HepG2 (cell line): ENCODE data around the gene CCNF. TPM values are rescaled to one million over a fixed set of nuclear protein-coding genes. Genes with fewer than 3 reads are reported as not detected.
A peak's percentile ranks its signal among the peaks of the same experiment; 100 is the strongest.

Source experiments
- ATAC-seq: fragments of 200-7000 bp; cut with Tn5 transposase; 3 replicates; pipeline ENCODE4 v1.9.1; 2020; ENCODE audit warnings: mild to moderate bottlenecking, moderate library complexity
- BruUV-seq: library from RNA; stranded (reverse); fragments of 400-500 nt; replicated peaks from 2 replicates; lab custom pipeline; 2021; lab: Mats Ljungman, UMichigan
- CTCF ChIA-PET: fragments of 300-600 bp; formaldehyde crosslinking; extraction: SDS; loops from one replicate; lab custom pipeline; 2021; ENCODE audit warnings: low total read pairs, inconsistent platforms, low intra/inter-chr PET ratio; lab: Yijun Ruan, JAX
- POLR2A ChIA-PET: fragments of 350-600 bp; sonication (Branson Sonifier 250); formaldehyde crosslinking; loops from one replicate; lab custom pipeline; 2020; ENCODE audit warnings: antibody characterized with exemption, inconsistent platforms; lab: Yijun Ruan, JAX
- DNase-seq: peaks from one replicate; pipeline ENCODE4 v3.0.0-alpha.2; 2015; ENCODE audit warnings: low spot score
- FAIRE-seq: peaks from 3 replicates; lab custom pipeline; 2011; peaks lifted over from hg19 to GRCh38; lab: Jason Lieb, UNC
- H2AFZ ChIP-seq: one replicate; pipeline ENCODE4 v1.6.1; 2011; ENCODE audit warnings: low read length, inconsistent platforms
- H3K27ac ChIP-seq: fragments of 300-600 bp; 3 replicates; pipeline ENCODE4 v1.8.0; 2011; ENCODE audit warnings: mixed run types, mild to moderate bottlenecking, mixed read lengths, low read length, inconsistent platforms; ENCODE audit not compliant: insufficient read depth; ENCODE audit errors: extremely low read length
- H3K27me3 ChIP-seq, 2 experiments: fragments of 200-600 bp in 1 of 2; 2 replicates in 1 of 2; 3 replicates in 1 of 2; pipeline versions ENCODE4 v1.6.0 to v1.8.0; 2011; ENCODE audit warnings: low read length in 2 of 2, mild to moderate bottlenecking in 2 of 2, moderate library complexity in 2 of 2, inconsistent platforms in 1 of 2; ENCODE audit not compliant: insufficient read depth in 2 of 2, control insufficient read depth in 1 of 2
- H3K36me3 ChIP-seq, 2 experiments: fragments of 200-600 bp in 1 of 2; replicated peaks in 1 of 2; 2 replicates in 1 of 2; 3 replicates in 1 of 2; pipeline versions ENCODE4 v1.5.1 to v1.8.0; 2011; ENCODE audit warnings: low read length in 2 of 2, inconsistent platforms in 1 of 2; ENCODE audit not compliant: insufficient read depth in 2 of 2, control insufficient read depth in 1 of 2
- H3K4me1 ChIP-seq: 2 replicates; pipeline ENCODE4 v1.5.1; 2012; ENCODE audit warnings: low read length, inconsistent platforms; ENCODE audit not compliant: insufficient read depth
- H3K4me2 ChIP-seq: 2 replicates; pipeline ENCODE4 v1.6.0; 2011; ENCODE audit warnings: low read depth, low read length, inconsistent platforms
- H3K4me3 ChIP-seq, 3 experiments: fragments of 200-600 bp in 1 of 3; sonication (generic), shearing (Covaris generic) in 1 of 3; replicated peaks in 1 of 3; 2 replicates each; pipeline ENCODE4 v1.5.1; 2011 to 2016; ENCODE audit warnings: low read length in 3 of 3, inconsistent platforms in 2 of 3, low read depth in 2 of 3, mild to moderate bottlenecking in 2 of 3, control low read depth in 1 of 3, mixed read lengths in 1 of 3; ENCODE audit not compliant: insufficient read depth in 1 of 3
- H3K79me2 ChIP-seq: one replicate; pipeline ENCODE4 v1.6.1; 2011; ENCODE audit warnings: low read length, inconsistent platforms; ENCODE audit not compliant: insufficient read depth
- H3K9ac ChIP-seq: 2 replicates; pipeline ENCODE4 v1.6.0; 2011; ENCODE audit warnings: mild to moderate bottlenecking, low read depth, low read length, inconsistent platforms; ENCODE audit not compliant: insufficient read depth
- H3K9me3 ChIP-seq: 2 replicates; pipeline ENCODE4 v1.5.1; 2012; ENCODE audit warnings: mild to moderate bottlenecking, low read length
- H4K20me1 ChIP-seq: 2 replicates; pipeline ENCODE4 v1.6.0; 2011; ENCODE audit warnings: inconsistent platforms, mild to moderate bottlenecking, low read length, moderate library complexity; ENCODE audit not compliant: insufficient read depth
- AGO1 ChIP-seq: fragments of 200-400 bp; formaldehyde crosslinking; IDR thresholded peaks from 2 replicates; pipeline ENCODE4 v1.6.1; 2017; ENCODE audit warnings: mild to moderate bottlenecking, low read depth, low read length, moderate library complexity; ENCODE audit not compliant: poor library complexity, severe bottlenecking
- FOXA1 ChIP-seq, 2 experiments: fragments of 450-650 bp in 1 of 2; sonication (generic) in 1 of 2; formaldehyde crosslinking in 1 of 2; IDR thresholded peaks; 2 replicates each; pipeline versions ENCODE4 v1.4.0 to v1.6.1; 2016 to 2020; ENCODE audit warnings: missing genetic modification reagents in 1 of 2
- HCFC1 ChIP-seq: fragments of 150-350 bp; IDR thresholded peaks from 2 replicates; pipeline ENCODE4 v1.6.1; 2014; ENCODE audit warnings: low read depth, low read length
- HDAC2 ChIP-seq: sonication (generic); formaldehyde crosslinking; IDR thresholded peaks from 2 replicates; pipeline ENCODE4 v1.4.0; 2020; ENCODE audit warnings: missing genetic modification reagents
- HNRNPK ChIP-seq: fragments of 200-400 bp; formaldehyde crosslinking; IDR thresholded peaks from 2 replicates; pipeline ENCODE4 v1.6.1; 2018; ENCODE audit warnings: low read length, low read depth, moderate library complexity, mild to moderate bottlenecking; ENCODE audit not compliant: poor library complexity, severe bottlenecking
- HOXA3 ChIP-seq: sonication (generic); formaldehyde crosslinking; IDR thresholded peaks from 2 replicates; pipeline ENCODE4 v1.5.0; 2020; ENCODE audit warnings: missing genetic modification reagents
- KDM1A ChIP-seq: IDR thresholded peaks from 2 replicates; pipeline ENCODE4 v1.6.1; 2016; ENCODE audit warnings: missing compliant biosample characterization
- MEIS2 ChIP-seq: sonication (generic); formaldehyde crosslinking; IDR thresholded peaks from 2 replicates; pipeline ENCODE4 v1.9.0; 2021; ENCODE audit warnings: mild to moderate bottlenecking, missing genetic modification reagents
- MIER3 ChIP-seq: IDR thresholded peaks from 2 replicates; pipeline ENCODE4 v1.6.1; 2016; ENCODE audit warnings: missing compliant biosample characterization, borderline replicate concordance
- NFYB ChIP-seq: sonication (generic); formaldehyde crosslinking; IDR thresholded peaks from 2 replicates; pipeline ENCODE4 v1.4.0; 2020; ENCODE audit warnings: missing genetic modification reagents
- RBM22 ChIP-seq: fragments of 200-400 bp; formaldehyde crosslinking; optimal IDR thresholded peaks from 2 replicates; pipeline ENCODE3; 2017; ENCODE audit warnings: mild to moderate bottlenecking, low read length, moderate library complexity
- SALL1 ChIP-seq: sonication (generic); formaldehyde crosslinking; IDR thresholded peaks from 2 replicates; pipeline ENCODE4 v1.8.0; 2022; ENCODE audit warnings: mild to moderate bottlenecking, missing genetic modification reagents
- SAP130 ChIP-seq: IDR thresholded peaks from 2 replicates; pipeline ENCODE4 v1.6.1; 2016; ENCODE audit warnings: low read depth
- TBL1XR1 ChIP-seq: fragments of 150-350 bp; IDR thresholded peaks from 2 replicates; pipeline ENCODE4 v1.6.1; 2014; ENCODE audit warnings: borderline replicate concordance, low read length; ENCODE audit not compliant: partially characterized antibody
- TBX3 ChIP-seq: fragments of 450-650 bp; IDR thresholded peaks from 2 replicates; pipeline ENCODE4 v1.6.1; 2017; ENCODE audit warnings: antibody characterized with exemption, mild to moderate bottlenecking, inconsistent platforms, borderline replicate concordance
- ZFP36 ChIP-seq: fragments of 150-350 bp; IDR thresholded peaks from 2 replicates; pipeline ENCODE4 v1.6.1; 2018; ENCODE audit warnings: borderline replicate concordance, low read length, low read depth; ENCODE audit not compliant: partially characterized antibody
- ZNF441 ChIP-seq: sonication (generic); formaldehyde crosslinking; IDR thresholded peaks from 2 replicates; pipeline ENCODE4 v1.7.0; 2021; ENCODE audit warnings: missing genetic modification reagents, borderline replicate concordance
- ZNF501 ChIP-seq: sonication (generic); formaldehyde crosslinking; IDR thresholded peaks from 2 replicates; pipeline ENCODE4 v1.5.1; 2020; ENCODE audit warnings: mild to moderate bottlenecking, moderate library complexity, missing genetic modification reagents
- ZNF552 ChIP-seq: sonication (generic); formaldehyde crosslinking; IDR thresholded peaks from 2 replicates; pipeline ENCODE4 v1.9.0; 2022; ENCODE audit warnings: missing genetic modification reagents, mild to moderate bottlenecking, borderline replicate concordance
- ZNF556 ChIP-seq: sonication (generic); formaldehyde crosslinking; IDR thresholded peaks from 2 replicates; pipeline ENCODE4 v1.4.0; 2020; ENCODE audit warnings: mild to moderate bottlenecking, missing genetic modification reagents, borderline replicate concordance
- ZNF557 ChIP-seq: sonication (generic); formaldehyde crosslinking; IDR thresholded peaks from 2 replicates; pipeline ENCODE4 v1.4.0; 2020; ENCODE audit warnings: missing genetic modification reagents
- ZNF564 ChIP-seq: sonication (generic); formaldehyde crosslinking; IDR thresholded peaks from 2 replicates; pipeline ENCODE4 v1.8.1; 2023; ENCODE audit warnings: mild to moderate bottlenecking, missing genetic modification reagents
- ZNF772 ChIP-seq: sonication (generic); formaldehyde crosslinking; IDR thresholded peaks from 2 replicates; pipeline ENCODE4 v1.5.0; 2020; ENCODE audit warnings: mild to moderate bottlenecking, missing genetic modification reagents
- ZNF788 ChIP-seq: sonication (generic); formaldehyde crosslinking; IDR thresholded peaks from 2 replicates; pipeline ENCODE4 v1.5.0; 2020; ENCODE audit warnings: mild to moderate bottlenecking, missing genetic modification reagents, borderline replicate concordance
- WGBS: methylation state at CpG from one replicate; pipeline ENCODE4 v1.1.6; 2017; ENCODE audit warnings: low lambda C conversion rate; 5-methylcytosine and 5-hydroxymethylcytosine counted together
- in situ Hi-C: cut with HindIII; loops from 2 replicates; pipeline ENCODE4 v1.10.0; 2017; ENCODE audit warnings: low pct_unique_long_range_greater_than_20kb; ENCODE audit not compliant: extremely low pct_ligation_motif_present
- intact Hi-C: fragments of 100-400 bp; cut with micrococcal nuclease; formaldehyde crosslinking; loops from one replicate; pipeline ENCODE4 v1.10.0; 2022; ENCODE audit not compliant: unreplicated experiment
- polyA plus RNA-seq, 8 experiments: library from polyadenylated mRNA; depleted of rRNA in 3 of 8; stranded (reverse) in 7 of 8; unstranded in 1 of 8; fragments of >200 nt; fragmentation: Illumina TruSeq in 4 of 8; extraction: Trizol in 4 of 8; gene quantifications; 2 replicates each; pipeline versions ENCODE4 v1.2.1 to v1.2.3, GENCODE V29; 2011 to 2016; ENCODE audit warnings: low read depth in 4 of 8, missing spikeins in 1 of 8, mixed read lengths in 1 of 8; ENCODE audit not compliant: insufficient read depth in 1 of 8
- total RNA-seq, 5 experiments: library from RNA; depleted of rRNA; stranded (reverse); fragments of >200 nt; fragmentation: Illumina TruSeq; extraction: Trizol; gene quantifications; 2 replicates each; pipeline ENCODE4 v1.2.3, GENCODE V29; 2016; ENCODE audit warnings: low read depth in 1 of 5
- TF ChIP-seq, protein P1 (sequence below): sonication (generic); formaldehyde crosslinking; IDR thresholded peaks from 2 replicates; pipeline ENCODE4 v1.4.0; 2020; ENCODE audit warnings: missing genetic modification reagents

Gene CCNF
- total and polyA plus RNA-seq, 2 of the 13 experiments (the other 11 are each of a cell fraction or from before 2014, with no cell fraction given) = 6.4 to 22.8 TPM

DNA sequence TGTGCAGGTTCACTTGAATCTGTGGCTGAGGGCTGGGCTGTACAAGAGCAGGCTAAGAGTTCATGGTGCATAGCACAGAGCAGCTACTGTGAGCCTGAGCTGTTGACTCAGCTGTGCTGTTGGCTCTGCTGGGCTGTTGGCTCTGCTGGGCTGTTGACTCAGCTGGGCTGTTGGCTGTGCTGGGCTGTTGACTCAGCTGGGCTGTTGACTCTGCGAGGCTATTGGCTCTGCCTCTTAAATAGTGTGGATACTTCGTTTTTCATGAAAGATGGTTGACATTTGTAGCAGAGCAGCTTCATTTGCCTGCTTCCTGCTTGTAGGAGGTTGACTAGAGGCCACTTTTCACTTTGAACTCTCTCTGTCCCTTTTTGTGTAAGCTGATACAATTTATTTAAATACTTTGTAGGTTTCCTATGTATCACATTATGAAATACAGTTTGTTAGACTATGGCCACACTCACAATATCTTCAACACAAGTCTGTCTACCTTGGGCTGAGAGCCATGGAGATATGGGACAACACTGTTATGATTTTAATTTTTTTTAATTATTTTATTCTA is 40.3 kb upstream of the CCNF start:
- Histone ChIP-seq H3K4me2 (0 out of 2 replicates have a peak overlapping the region, but pooled peaks have one; percentile 24), H4K20me1 (no peaks in the 10 kb centered on the region), H3K27me3 (peaks cover 0 to 1% of the 10 kb centered on the region in 2 experiments; a peak in 1 of 5 replicates), H2AFZ (no peak overlapping the region), H3K36me3 (no peaks in the 10 kb centered on the region), H3K79me2 (no peaks in the 10 kb centered on the region), H3K9ac (no peak overlapping the region), H3K4me1 (peaks cover 11% of the 10 kb centered on the region), H3K4me3 (no peak overlapping the region), H3K9me3 (peaks cover 5% of the 10 kb centered on the region; the same call in 1 of the 2 replicates), H3K27ac (no peak overlapping the region)
- DNase-seq (peak; percentile 68), FAIRE-seq (no peak), ATAC-seq (peak; percentile 99)
- in situ Hi-C loops (no loop called here), intact Hi-C loops (loop anchor here (5.0 kb wide), 1 partner anchor 47 kb away; the partner anchor contains the start of gene ABCA3)
- ChIA-PET CTCF (no interaction called here), POLR2A (no interaction called here)
- BruUV-seq = no TSS peak
- 10% methylated on average over 1 of the region's 2 CpGs for WGBS
- TF ChIP-seq ZNF772 (CRISPR knock-in tag) (peak; percentile 61; the same call in 1 of the 2 replicates), ZNF501 (CRISPR knock-in tag) (peak; percentile 72), RBM22 (peak; percentile 73), TBX3 (peak; percentile 96), KDM1A (CRISPR knock-in tag) (peak; percentile 67; the same call in 1 of the 2 replicates), FOXA1 (IDR thresholded peaks at IDR 0.05) (peak; percentile 99), FOXA1 (CRISPR knock-in tag; IDR thresholded peaks at IDR 0.05) (peak; percentile 100), TBL1XR1 (no peak), ZFP36 (peak; percentile 70), SAP130 (CRISPR knock-in tag) (peak; percentile 93), HDAC2 (CRISPR knock-in tag) (peak; percentile 48; the same call in 1 of the 2 replicates), ZNF557 (CRISPR knock-in tag) (no peak), MEIS2 (CRISPR knock-in tag) (0 out of 2 replicates have a peak, but pooled peaks have one; percentile 35), SALL1 (CRISPR knock-in tag) (peak; percentile 82), NFYB (CRISPR knock-in tag) (0 out of 2 replicates have a peak, but pooled peaks have one; percentile 26), HCFC1 (no peak), ZNF788 (CRISPR knock-in tag) (peak; percentile 92), ZNF556 (CRISPR knock-in tag) (0 out of 2 replicates have a peak, but pooled peaks have one; percentile 55), HOXA3 (peak; percentile 60), ZNF552 (CRISPR knock-in tag) (peak; percentile 68; the same call in 1 of the 2 replicates), ZNF441 (CRISPR knock-in tag) (no peak), HNRNPK (peak; percentile 99), MIER3 (CRISPR knock-in tag) (peak; percentile 37; the same call in 1 of the 2 replicates), ZNF564 (peak; percentile 98), AGO1 (no peak)
- TF ChIP-seq, protein P1, sequence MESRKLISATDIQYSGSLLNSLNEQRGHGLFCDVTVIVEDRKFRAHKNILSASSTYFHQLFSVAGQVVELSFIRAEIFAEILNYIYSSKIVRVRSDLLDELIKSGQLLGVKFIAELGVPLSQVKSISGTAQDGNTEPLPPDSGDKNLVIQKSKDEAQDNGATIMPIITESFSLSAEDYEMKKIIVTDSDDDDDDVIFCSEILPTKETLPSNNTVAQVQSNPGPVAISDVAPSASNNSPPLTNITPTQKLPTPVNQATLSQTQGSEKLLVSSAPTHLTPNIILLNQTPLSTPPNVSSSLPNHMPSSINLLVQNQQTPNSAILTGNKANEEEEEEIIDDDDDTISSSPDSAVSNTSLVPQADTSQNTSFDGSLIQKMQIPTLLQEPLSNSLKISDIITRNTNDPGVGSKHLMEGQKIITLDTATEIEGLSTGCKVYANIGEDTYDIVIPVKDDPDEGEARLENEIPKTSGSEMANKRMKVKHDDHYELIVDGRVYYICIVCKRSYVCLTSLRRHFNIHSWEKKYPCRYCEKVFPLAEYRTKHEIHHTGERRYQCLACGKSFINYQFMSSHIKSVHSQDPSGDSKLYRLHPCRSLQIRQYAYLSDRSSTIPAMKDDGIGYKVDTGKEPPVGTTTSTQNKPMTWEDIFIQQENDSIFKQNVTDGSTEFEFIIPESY (CRISPR knock-in tag) = peak; percentile 21; the same call in 1 of the 2 replicates
